T-helper 1 cell treated with Interleukin-12 subunit alpha and Interleukin-12 subunit beta and Interleukin-4 antibody, amounts not matched to agents 30 ng/mL and 1 ng/mL, for 36 hours (primary cell): ENCODE data around the gene HOXC5. TPM values are rescaled to one million over a fixed set of nuclear protein-coding genes. Genes with fewer than 3 reads are reported as not detected.

Experiments
- intact Hi-C: fragments of 100-400 bp; cut with micrococcal nuclease; formaldehyde crosslinking; loops from one replicate; pipeline ENCODE4 v1.15.1; 2024
- total RNA-seq: library from RNA; stranded (reverse); gene quantifications from 2 replicates; pipeline ENCODE4 v1.2.3, GENCODE V29; 2022

HOXC5 gene
- not detected in 2 replicates for total RNA-seq

GRCh38 chr12:54032627-54033100 lies at the start of gene HOXC5:
Gene HOXC5, plus strand, starts transcription at chr12:54033050. Its CDS starts 73 bp downstream, at chr12:54033123.
- intact Hi-C loops, result loop anchor here (1.0 to 5.0 kb wide), 6 partner anchors 14 to 169 kb away; partner anchors contain the start of genes HOXC10 and HOXC4

- intact Hi-C loops, result no loop called here
These were observed 49.3 kb upstream of the HOXC5 start for GRCh38 chr12:53983568-53983949.

- intact Hi-C loops, result no loop called here
These were observed 48.8 kb upstream of the HOXC5 start for GRCh38 chr12:53983950-53984572.

- intact Hi-C loops, result loop anchor here (1.0 to 5.0 kb wide), 3 partner anchors 33 to 217 kb away; partner anchors contain the start of genes HOXC12 and HOXC5
These were observed 47.8 kb upstream of the HOXC5 start, which contains the start of gene HOXC10 for GRCh38 chr12:53984901-53985691. Gene HOXC10, plus strand, starts transcription at chr12:53985146. Its CDS starts 114 bp downstream, at chr12:53985260.

- intact Hi-C loops, result loop anchor here (1.0 to 5.0 kb wide), 3 partner anchors 33 to 217 kb away; partner anchors contain the start of genes HOXC12 and HOXC5
These were observed 47.2 kb upstream of the HOXC5 start for GRCh38 chr12:53985692-53985993.

GRCh38 chr12:53985994-53986685 lies 46.7 kb upstream of the HOXC5 start:
- intact Hi-C loops, result loop anchor here (1.0 to 5.0 kb wide), 4 partner anchors 8 to 216 kb away; partner anchors contain the start of genes HOXC12 and HOXC5

GRCh38 chr12:53986686-53987483 lies 46.0 kb upstream of the HOXC5 start:
- intact Hi-C loops, result loop anchor here (1.0 to 5.0 kb wide), 3 partner anchors 7 to 45 kb away; partner anchors contain the start of genes HOXC12 and HOXC5

GRCh38 chr12:53987787-53988230 lies 45.0 kb upstream of the HOXC5 start:
- intact Hi-C loops, result loop anchor here (5.0 kb wide), 2 partner anchors 36 to 44 kb away; partner anchors contain the start of genes HOXC12 and HOXC5

GRCh38 chr12:53988541-53989226 lies 44.2 kb upstream of the HOXC5 start:
- intact Hi-C loops, result loop anchor here (1.0 to 5.0 kb wide), 3 partner anchors 36 to 287 kb away; partner anchors contain the start of genes HOXC12 and HOXC5

GRCh38 chr12:53989227-53990113 lies 43.4 kb upstream of the HOXC5 start:
- intact Hi-C loops, result loop anchor here (1.0 to 5.0 kb wide), 3 partner anchors 37 to 288 kb away; partner anchors contain the start of genes HOXC12 and HOXC5

- intact Hi-C loops, result no loop called here
These were observed 42.4 kb upstream of the HOXC5 start for GRCh38 chr12:53990311-53991076.

GRCh38 chr12:53991077-53991460 lies 41.8 kb upstream of the HOXC5 start:
- intact Hi-C loops, result no loop called here

GRCh38 chr12:53992377-53992889 lies 40.4 kb upstream of the HOXC5 start:
- intact Hi-C loops, result no loop called here

- intact Hi-C loops, result loop anchor here (1.0 to 2.0 kb wide), 2 partner anchors 7 to 13 kb away; no protein-coding TSS in a partner anchor
These were observed 39.5 kb upstream of the HOXC5 start for GRCh38 chr12:53993162-53994008.

GRCh38 chr12:53994009-53994263 lies 38.9 kb upstream of the HOXC5 start:
- intact Hi-C loops, result loop anchor here (1.0 to 2.0 kb wide), 2 partner anchors 8 to 13 kb away; no protein-coding TSS in a partner anchor

- intact Hi-C loops, result loop anchor here (1.0 to 5.0 kb wide), 3 partner anchors 8 to 32 kb away; no protein-coding TSS in a partner anchor
These were observed 38.4 kb upstream of the HOXC5 start for GRCh38 chr12:53994264-53995001.
